Adrenal gland (tissue), 5 donors: ENCODE results near the gene BAHCC1.

Experiments
- CTCF ChIP-seq, 6 experiments: fragments of 450-650 bp in 4 of 6; fragments of 200-600 bp in 2 of 6; sonication (generic) in 1 of 6; IDR thresholded peaks; 1 replicate in 5 of 6; 2 replicates in 1 of 6; pipeline versions ENCODE4 v1.5.1 to v1.8.0; 2016 to 2021; ENCODE audit warnings: antibody characterized with exemption in 6 of 6, mild to moderate bottlenecking in 2 of 6, moderate library complexity in 1 of 6
- POLR2A ChIP-seq, 2 donors: fragments of 450-650 bp; IDR thresholded peaks; one replicate each; pipeline ENCODE4 v1.6.1; 2017; ENCODE audit warnings: antibody characterized with exemption in 2 of 2, mild to moderate bottlenecking in 2 of 2, moderate library complexity in 1 of 2
- donor health status: DM: no; HTN: no; CAD: no.

GRCh38 chr17:81394377-81394920 is 808 bp upstream of the BAHCC1 start:
- TF ChIP-seq CTCF (IDR thresholded peaks at IDR 0.05): peak in 2 of 6 experiments; percentile 5 to 26
- TF ChIP-seq POLR2A (IDR thresholded peaks at IDR 0.05): no peak
